HepG2 (cell line): ENCODE results near the gene HNRNPM. TPM values are rescaled to one million over a fixed set of nuclear protein-coding genes. Genes with fewer than 3 reads are reported as not detected.

Experiments
- DNMT3B ChIP-seq: conservative IDR thresholded peaks from 2 replicates; pipeline ENCODE4 v1.6.1; 2016; ENCODE audit warnings: missing biosample characterization, control low read depth
- ERF ChIP-seq: IDR thresholded peaks from 2 replicates; pipeline ENCODE4 v1.6.1; 2018; ENCODE audit warnings: missing biosample characterization, missing genetic modification reagents
- KLF6 ChIP-seq: IDR thresholded peaks from 2 replicates; pipeline ENCODE4 v1.8.0; 2016; ENCODE audit warnings: missing biosample characterization, missing genetic modification reagents
- NFIB ChIP-seq: sonication (generic); formaldehyde crosslinking; IDR thresholded peaks from 2 replicates; pipeline ENCODE4 v1.9.0; 2021; ENCODE audit warnings: missing genetic modification reagents, mild to moderate bottlenecking, borderline replicate concordance
- NFKB2 ChIP-seq: sonication (generic); formaldehyde crosslinking; IDR thresholded peaks from 2 replicates; pipeline ENCODE4 v1.4.0; 2020; ENCODE audit warnings: missing genetic modification reagents, borderline replicate concordance
- PCBP2 ChIP-seq: fragments of 200-400 bp; formaldehyde crosslinking; optimal IDR thresholded peaks from 2 replicates; pipeline ENCODE3; 2018; ENCODE audit warnings: low read length, low read depth; ENCODE audit not compliant: poor library complexity, severe bottlenecking
- REL ChIP-seq: sonication (generic); formaldehyde crosslinking; conservative IDR thresholded peaks from 2 replicates; pipeline ENCODE4 v1.8.0; 2022; ENCODE audit warnings: mild to moderate bottlenecking, missing genetic modification reagents, moderate library complexity
- SMAD3 ChIP-seq: sonication (generic); formaldehyde crosslinking; IDR thresholded peaks from 2 replicates; pipeline ENCODE4 v1.4.0; 2020; ENCODE audit warnings: missing genetic modification reagents
- STAG1 ChIP-seq: sonication (generic); formaldehyde crosslinking; IDR thresholded peaks from 2 replicates; pipeline ENCODE4 v1.4.0; 2020; ENCODE audit warnings: missing genetic modification reagents
- TRIM24 ChIP-seq: sonication (generic); formaldehyde crosslinking; IDR thresholded peaks from 2 replicates; pipeline ENCODE4 v1.8.0; 2022; ENCODE audit warnings: mild to moderate bottlenecking, missing genetic modification reagents
- ZBTB7A ChIP-seq: sonication (generic); formaldehyde crosslinking; IDR thresholded peaks from 2 replicates; pipeline ENCODE4 v1.8.0; 2022; ENCODE audit warnings: mild to moderate bottlenecking, missing genetic modification reagents
- ZBTB8A ChIP-seq: sonication (generic); formaldehyde crosslinking; IDR thresholded peaks from 2 replicates; pipeline ENCODE4 v1.4.0; 2020; ENCODE audit warnings: mild to moderate bottlenecking, low read depth, missing genetic modification reagents, borderline replicate concordance
- ZIK1 ChIP-seq: sonication (generic); formaldehyde crosslinking; IDR thresholded peaks from 2 replicates; pipeline ENCODE4 v1.5.0; 2020; ENCODE audit warnings: mild to moderate bottlenecking, low read depth, missing genetic modification reagents, borderline replicate concordance
- ZNF124 ChIP-seq: sonication (generic); formaldehyde crosslinking; IDR thresholded peaks from 2 replicates; pipeline ENCODE4 v1.4.0; 2020; ENCODE audit warnings: missing genetic modification reagents
- ZNF331 ChIP-seq: sonication (generic); formaldehyde crosslinking; IDR thresholded peaks from 2 replicates; pipeline ENCODE4 v1.4.0; 2020; ENCODE audit warnings: missing genetic modification reagents
- ZNF33B ChIP-seq: sonication (generic); formaldehyde crosslinking; IDR thresholded peaks from 2 replicates; pipeline ENCODE4 v1.5.1; 2020; ENCODE audit warnings: mild to moderate bottlenecking, missing genetic modification reagents
- ZNF354B ChIP-seq: sonication (generic); formaldehyde crosslinking; IDR thresholded peaks from 2 replicates; pipeline ENCODE4 v1.8.0; 2022; ENCODE audit warnings: mild to moderate bottlenecking, missing genetic modification reagents
- ZNF883 ChIP-seq: sonication (generic); formaldehyde crosslinking; IDR thresholded peaks from 2 replicates; pipeline ENCODE4 v1.5.1; 2020; ENCODE audit warnings: mild to moderate bottlenecking, missing genetic modification reagents; ENCODE audit errors: not compliant biosample characterization
- polyA plus RNA-seq, 8 experiments: library from polyadenylated mRNA; depleted of rRNA in 3 of 8; stranded (reverse) in 7 of 8; unstranded in 1 of 8; fragments of >200 nt; fragmentation: Illumina TruSeq in 4 of 8; extraction: Trizol in 4 of 8; gene quantifications; 2 replicates each; pipeline versions ENCODE4 v1.2.1 to v1.2.3, GENCODE V29; 2011 to 2016; ENCODE audit warnings: low read depth in 4 of 8, missing spikeins in 1 of 8, mixed read lengths in 1 of 8; ENCODE audit not compliant: insufficient read depth in 1 of 8
- total RNA-seq, 5 experiments: library from RNA; depleted of rRNA; stranded (reverse); fragments of >200 nt; fragmentation: Illumina TruSeq; extraction: Trizol; gene quantifications; 2 replicates each; pipeline ENCODE4 v1.2.3, GENCODE V29; 2016; ENCODE audit warnings: low read depth in 1 of 5
- TF ChIP-seq, protein P1 (sequence below): sonication (generic); formaldehyde crosslinking; IDR thresholded peaks from 2 replicates; pipeline ENCODE4 v1.4.0; 2020; ENCODE audit warnings: mild to moderate bottlenecking, missing genetic modification reagents
- TF ChIP-seq, protein P2 (sequence below): sonication (generic); formaldehyde crosslinking; IDR thresholded peaks from 2 replicates; pipeline ENCODE4 v1.5.1; 2020; ENCODE audit warnings: mild to moderate bottlenecking, moderate library complexity, missing genetic modification reagents
- TF ChIP-seq, protein P3 (sequence below): IDR thresholded peaks from 2 replicates; pipeline ENCODE4 v1.6.1; 2016; ENCODE audit warnings: missing compliant biosample characterization, missing genetic modification reagents, borderline replicate concordance
- TF ChIP-seq, protein P4 (sequence below): sonication (generic); formaldehyde crosslinking; conservative IDR thresholded peaks from 2 replicates; pipeline ENCODE4 v1.4.0; 2020; ENCODE audit warnings: missing genetic modification reagents
- TF ChIP-seq, protein P5 (sequence below): sonication (generic); formaldehyde crosslinking; IDR thresholded peaks from 2 replicates; pipeline ENCODE4 v1.4.0; 2020; ENCODE audit warnings: low read depth, mild to moderate bottlenecking, missing genetic modification reagents

The HNRNPM gene
- total and polyA plus RNA-seq, 2 of the 13 experiments (the other 11 are each of a cell fraction or from before 2014, with no cell fraction given): 56.7 to 102 TPM

DNA sequence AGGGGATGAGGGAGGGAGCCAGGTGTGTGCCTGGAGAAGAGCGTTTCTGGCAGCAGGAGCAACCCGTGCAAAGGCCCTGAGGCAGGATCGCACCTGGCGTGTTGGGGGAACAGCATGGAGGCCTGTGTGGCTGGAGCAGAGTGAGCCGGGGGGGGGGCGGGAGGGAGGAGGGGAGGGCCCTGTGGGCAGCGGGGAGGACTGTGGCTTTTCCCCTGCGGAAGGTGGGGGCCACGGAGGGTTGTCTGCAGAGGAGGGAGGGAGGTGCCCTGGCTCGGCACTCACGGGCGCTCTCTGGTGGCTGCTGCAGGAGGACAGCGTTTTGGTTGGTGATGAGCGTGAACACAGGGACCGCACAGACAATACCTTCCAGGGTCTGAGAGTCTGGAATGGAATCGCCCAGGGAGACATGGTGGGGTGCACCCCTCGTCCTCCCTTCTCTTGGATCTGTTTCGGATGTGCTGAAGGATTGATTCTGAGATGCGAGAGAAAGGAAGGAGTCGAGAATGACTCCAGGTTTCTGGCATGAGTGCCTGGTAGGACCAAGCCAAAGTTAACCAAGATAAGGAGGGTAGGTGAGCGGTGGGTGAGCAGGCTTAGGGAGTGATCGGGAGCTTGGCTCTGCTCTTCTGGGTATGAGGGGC lies 48.1 kb upstream of the HNRNPM start (continued):
- TF ChIP-seq ERF (no peak), NFKB2 (CRISPR knock-in tag) (no peak), DNMT3B (CRISPR knock-in tag) (no peak), ZNF883 (CRISPR knock-in tag) (no peak), ZNF124 (CRISPR knock-in tag) (no peak), ZNF331 (CRISPR knock-in tag) (no peak), SMAD3 (no peak), REL (CRISPR knock-in tag) (no peak), STAG1 (peak; percentile 67), ZNF354B (no peak), ZBTB8A (CRISPR knock-in tag) (no peak), TRIM24 (CRISPR knock-in tag) (no peak), ZIK1 (no peak), NFIB (no peak), ZNF33B (CRISPR knock-in tag) (no peak), KLF6 (CRISPR knock-in tag) (no peak), PCBP2 (no peak), ZBTB7A (CRISPR knock-in tag) (no peak)
- TF ChIP-seq, protein P1, sequence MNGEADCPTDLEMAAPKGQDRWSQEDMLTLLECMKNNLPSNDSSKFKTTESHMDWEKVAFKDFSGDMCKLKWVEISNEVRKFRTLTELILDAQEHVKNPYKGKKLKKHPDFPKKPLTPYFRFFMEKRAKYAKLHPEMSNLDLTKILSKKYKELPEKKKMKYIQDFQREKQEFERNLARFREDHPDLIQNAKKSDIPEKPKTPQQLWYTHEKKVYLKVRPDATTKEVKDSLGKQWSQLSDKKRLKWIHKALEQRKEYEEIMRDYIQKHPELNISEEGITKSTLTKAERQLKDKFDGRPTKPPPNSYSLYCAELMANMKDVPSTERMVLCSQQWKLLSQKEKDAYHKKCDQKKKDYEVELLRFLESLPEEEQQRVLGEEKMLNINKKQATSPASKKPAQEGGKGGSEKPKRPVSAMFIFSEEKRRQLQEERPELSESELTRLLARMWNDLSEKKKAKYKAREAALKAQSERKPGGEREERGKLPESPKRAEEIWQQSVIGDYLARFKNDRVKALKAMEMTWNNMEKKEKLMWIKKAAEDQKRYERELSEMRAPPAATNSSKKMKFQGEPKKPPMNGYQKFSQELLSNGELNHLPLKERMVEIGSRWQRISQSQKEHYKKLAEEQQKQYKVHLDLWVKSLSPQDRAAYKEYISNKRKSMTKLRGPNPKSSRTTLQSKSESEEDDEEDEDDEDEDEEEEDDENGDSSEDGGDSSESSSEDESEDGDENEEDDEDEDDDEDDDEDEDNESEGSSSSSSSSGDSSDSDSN: no peak
- TF ChIP-seq, protein P2, sequence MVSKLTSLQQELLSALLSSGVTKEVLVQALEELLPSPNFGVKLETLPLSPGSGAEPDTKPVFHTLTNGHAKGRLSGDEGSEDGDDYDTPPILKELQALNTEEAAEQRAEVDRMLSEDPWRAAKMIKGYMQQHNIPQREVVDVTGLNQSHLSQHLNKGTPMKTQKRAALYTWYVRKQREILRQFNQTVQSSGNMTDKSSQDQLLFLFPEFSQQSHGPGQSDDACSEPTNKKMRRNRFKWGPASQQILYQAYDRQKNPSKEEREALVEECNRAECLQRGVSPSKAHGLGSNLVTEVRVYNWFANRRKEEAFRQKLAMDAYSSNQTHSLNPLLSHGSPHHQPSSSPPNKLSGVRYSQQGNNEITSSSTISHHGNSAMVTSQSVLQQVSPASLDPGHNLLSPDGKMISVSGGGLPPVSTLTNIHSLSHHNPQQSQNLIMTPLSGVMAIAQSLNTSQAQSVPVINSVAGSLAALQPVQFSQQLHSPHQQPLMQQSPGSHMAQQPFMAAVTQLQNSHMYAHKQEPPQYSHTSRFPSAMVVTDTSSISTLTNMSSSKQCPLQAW (CRISPR knock-in tag): no peak
- TF ChIP-seq, protein P3, sequence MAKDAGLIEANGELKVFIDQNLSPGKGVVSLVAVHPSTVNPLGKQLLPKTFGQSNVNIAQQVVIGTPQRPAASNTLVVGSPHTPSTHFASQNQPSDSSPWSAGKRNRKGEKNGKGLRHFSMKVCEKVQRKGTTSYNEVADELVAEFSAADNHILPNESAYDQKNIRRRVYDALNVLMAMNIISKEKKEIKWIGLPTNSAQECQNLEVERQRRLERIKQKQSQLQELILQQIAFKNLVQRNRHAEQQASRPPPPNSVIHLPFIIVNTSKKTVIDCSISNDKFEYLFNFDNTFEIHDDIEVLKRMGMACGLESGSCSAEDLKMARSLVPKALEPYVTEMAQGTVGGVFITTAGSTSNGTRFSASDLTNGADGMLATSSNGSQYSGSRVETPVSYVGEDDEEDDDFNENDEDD: no peak
- TF ChIP-seq, protein P4, sequence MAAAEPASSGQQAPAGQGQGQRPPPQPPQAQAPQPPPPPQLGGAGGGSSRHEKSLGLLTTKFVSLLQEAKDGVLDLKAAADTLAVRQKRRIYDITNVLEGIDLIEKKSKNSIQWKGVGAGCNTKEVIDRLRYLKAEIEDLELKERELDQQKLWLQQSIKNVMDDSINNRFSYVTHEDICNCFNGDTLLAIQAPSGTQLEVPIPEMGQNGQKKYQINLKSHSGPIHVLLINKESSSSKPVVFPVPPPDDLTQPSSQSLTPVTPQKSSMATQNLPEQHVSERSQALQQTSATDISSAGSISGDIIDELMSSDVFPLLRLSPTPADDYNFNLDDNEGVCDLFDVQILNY (CRISPR knock-in tag): no peak
- TF ChIP-seq, protein P5, sequence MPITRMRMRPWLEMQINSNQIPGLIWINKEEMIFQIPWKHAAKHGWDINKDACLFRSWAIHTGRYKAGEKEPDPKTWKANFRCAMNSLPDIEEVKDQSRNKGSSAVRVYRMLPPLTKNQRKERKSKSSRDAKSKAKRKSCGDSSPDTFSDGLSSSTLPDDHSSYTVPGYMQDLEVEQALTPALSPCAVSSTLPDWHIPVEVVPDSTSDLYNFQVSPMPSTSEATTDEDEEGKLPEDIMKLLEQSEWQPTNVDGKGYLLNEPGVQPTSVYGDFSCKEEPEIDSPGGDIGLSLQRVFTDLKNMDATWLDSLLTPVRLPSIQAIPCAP (CRISPR knock-in tag): no peak
